SK-N-SH treated with all-trans-retinoic acid at 6 μM for 48 hours (cell line): ENCODE measurements around the gene SLC35F3.
"Not testable (repeated sequence)": the region's sequence is repeated elsewhere in the genome, so short reads cannot be mapped to it uniquely, and the experiment has no call there.

Experiments used
- ATAC-seq: fragments of 200-7000 bp; cut with Tn5 transposase; 3 replicates; pipeline ENCODE4 v1.9.1; 2020; ENCODE audit warnings: mild to moderate bottlenecking, moderate library complexity
- ARNTL ChIP-seq: fragments of 450-650 bp; formaldehyde crosslinking; IDR thresholded peaks from 2 replicates; pipeline ENCODE4 v1.5.0; 2020; ENCODE audit warnings: low read depth, mild to moderate bottlenecking, moderate library complexity, borderline replicate concordance
- CREB5 ChIP-seq: fragments of 250-450 bp; sonication (Bioruptor Pico); IDR thresholded peaks from 2 replicates; pipeline ENCODE4 v1.5.1; 2020; ENCODE audit warnings: low read depth, mild to moderate bottlenecking, moderate library complexity
- CSDC2 ChIP-seq: fragments of 250-450 bp; sonication (Bioruptor Pico); IDR thresholded peaks from 2 replicates; pipeline ENCODE4 v1.5.0; 2020; ENCODE audit warnings: mild to moderate bottlenecking, moderate library complexity
- ESRRG ChIP-seq: fragments of 250-450 bp; sonication (Bioruptor Pico); IDR thresholded peaks from 2 replicates; pipeline ENCODE4 v1.6.1; 2021; ENCODE audit warnings: mild to moderate bottlenecking
- GLIS3 ChIP-seq: fragments of 250-450 bp; sonication (Bioruptor Pico); IDR thresholded peaks from 2 replicates; pipeline ENCODE4 v1.5.0; 2020; ENCODE audit warnings: mild to moderate bottlenecking, moderate library complexity
- ISL1 ChIP-seq: fragments of 250-450 bp; sonication (Bioruptor Pico); IDR thresholded peaks from 2 replicates; pipeline ENCODE4 v2.1.2; 2022; ENCODE audit warnings: mild to moderate bottlenecking, moderate library complexity
- PATZ1 ChIP-seq: fragments of 250-450 bp; sonication (Bioruptor Pico); IDR thresholded peaks from 2 replicates; pipeline ENCODE4 v1.8.0; 2020; ENCODE audit warnings: mild to moderate bottlenecking, moderate library complexity, borderline replicate concordance
- POU6F1 ChIP-seq: fragments of 250-450 bp; sonication (Bioruptor Pico); IDR thresholded peaks from 2 replicates; pipeline ENCODE4 v1.8.0; 2021; ENCODE audit warnings: low read depth, mild to moderate bottlenecking, moderate library complexity, borderline replicate concordance
- PPARA ChIP-seq: fragments of 250-450 bp; sonication (Bioruptor Pico); IDR thresholded peaks from 2 replicates; pipeline ENCODE4 v1.5.0; 2020; ENCODE audit warnings: mild to moderate bottlenecking, borderline replicate concordance
- SNAI2 ChIP-seq: fragments of 250-450 bp; sonication (Bioruptor Pico); IDR thresholded peaks from 2 replicates; pipeline ENCODE4 v1.5.0; 2020; ENCODE audit warnings: mild to moderate bottlenecking, moderate library complexity
- TOX ChIP-seq: fragments of 250-450 bp; sonication (Bioruptor Pico); IDR thresholded peaks from 2 replicates; pipeline ENCODE4 v1.8.0; 2021; ENCODE audit warnings: mild to moderate bottlenecking, moderate library complexity, borderline replicate concordance
- TSHZ2 ChIP-seq: fragments of 250-450 bp; sonication (Bioruptor Pico); IDR thresholded peaks from 2 replicates; pipeline ENCODE4 v1.5.0; 2020; ENCODE audit warnings: mild to moderate bottlenecking, moderate library complexity
- ZC3H10 ChIP-seq: fragments of 250-450 bp; sonication (Bioruptor Pico); IDR thresholded peaks from 2 replicates; pipeline ENCODE4 v1.5.1; 2021; ENCODE audit warnings: mild to moderate bottlenecking, moderate library complexity
- ZFP3 ChIP-seq: fragments of 250-450 bp; sonication (Bioruptor Pico); IDR thresholded peaks from 2 replicates; pipeline ENCODE4 v1.5.0; 2020; ENCODE audit warnings: mild to moderate bottlenecking, moderate library complexity
- ZFP30 ChIP-seq: fragments of 450-650 bp; formaldehyde crosslinking; IDR thresholded peaks from 2 replicates; pipeline ENCODE4 v1.5.0; 2022; ENCODE audit warnings: mild to moderate bottlenecking, moderate library complexity
- ZNF565 ChIP-seq: fragments of 450-650 bp; formaldehyde crosslinking; conservative IDR thresholded peaks from 2 replicates; pipeline ENCODE4 v1.5.0; 2020; ENCODE audit warnings: low read depth, mild to moderate bottlenecking, moderate library complexity
- ZNF70 ChIP-seq: fragments of 450-650 bp; formaldehyde crosslinking; IDR thresholded peaks from 2 replicates; pipeline ENCODE4 v1.5.0; 2020; ENCODE audit warnings: mild to moderate bottlenecking, moderate library complexity
- ZNF8 ChIP-seq: fragments of 450-650 bp; formaldehyde crosslinking; IDR thresholded peaks from 2 replicates; pipeline ENCODE4 v1.5.0; 2020; ENCODE audit warnings: mild to moderate bottlenecking, moderate library complexity

Gene SLC35F3

GRCh38 chr1:234148816-234149215 is 244.3 kb downstream of the SLC35F3 start (continued):
- TF ChIP-seq ZFP30 (CRISPR knock-in tag) (no peak), ESRRG (no peak), ISL1 (no peak), GLIS3 (CRISPR knock-in tag) (no peak), SNAI2 (CRISPR knock-in tag) (no peak), CSDC2 (CRISPR knock-in tag) (no peak)

GRCh38 chr1:234149217-234149616 is 244.7 kb downstream of the SLC35F3 start:
- ATAC-seq, result peak; percentile 27; the same call in 2 of the 3 replicates

GRCh38 chr1:234150892-234151291 is 246.4 kb downstream of the SLC35F3 start:
- TF ChIP-seq CREB5 (CRISPR knock-in tag) (no peak), ZFP3 (CRISPR knock-in tag) (no peak)
- ATAC-seq, result no peak

More at GRCh38 chr1:234149217-234149616, 244.7 kb downstream of the SLC35F3 start:
- TF ChIP-seq ZFP30 (CRISPR knock-in tag), result no peak
- TF ChIP-seq TSHZ2, result no peak

GRCh38 chr1:234152344-234152743 is 247.9 kb downstream of the SLC35F3 start:
- ATAC-seq, result not testable (repeated sequence)

GRCh38 chr1:234154320-234155251 is 250.1 kb downstream of the SLC35F3 start:
- TF ChIP-seq TOX (CRISPR knock-in tag) (no peak), ZNF70 (CRISPR knock-in tag) (no peak), ZNF565 (no peak), ISL1 (no peak), PATZ1 (CRISPR knock-in tag) (no peak), CREB5 (CRISPR knock-in tag) (no peak), CSDC2 (CRISPR knock-in tag) (no peak), ZC3H10 (CRISPR knock-in tag) (no peak), ARNTL (CRISPR knock-in tag) (no peak)
- ATAC-seq, result peak; percentile 98

- TF ChIP-seq ISL1, result no peak
- TF ChIP-seq PPARA (CRISPR knock-in tag), result no peak
- TF ChIP-seq ARNTL (CRISPR knock-in tag), result no peak
- no peak for TF ChIP-seq ZNF565
- TF ChIP-seq CREB5 (CRISPR knock-in tag), result no peak
- no peak for TF ChIP-seq ZC3H10 (CRISPR knock-in tag)
- no peak for TF ChIP-seq ZNF8
- no peak for TF ChIP-seq GLIS3 (CRISPR knock-in tag)
- no peak for TF ChIP-seq POU6F1 (CRISPR knock-in tag)
- ATAC-seq, result no peak
Measured at GRCh38 chr1:234162661-234163060, 258.2 kb downstream of the SLC35F3 start.
